A549 (cell line): Measurements from ENCODE around the gene FTSJ1. TPM values are rescaled to one million over a fixed set of nuclear protein-coding genes. Genes with fewer than 3 reads are reported as not detected.

ENCODE experiments used
- ATAC-seq, 2 experiments: fragments of 200-7000 bp in 1 of 2; fragments of >200 bp in 1 of 2; cut with Nextera tagmentation in 1 of 2; cut with Tn5 transposase in 1 of 2; 3 replicates each; pipeline versions ENCODE4 v1.8.0 to v1.9.1; 2018 to 2020; ENCODE audit warnings: mild to moderate bottlenecking in 1 of 2, moderate library complexity in 1 of 2
- CTCF ChIA-PET: fragments of 300-600 bp; sonication (Branson Sonifier 250); formaldehyde crosslinking; extraction: SDS; loops from one replicate; lab custom pipeline; 2021; ENCODE audit warnings: antibody characterized with exemption, inconsistent platforms; lab: Yijun Ruan, JAX
- POLR2A ChIA-PET: fragments of 350-600 bp; formaldehyde crosslinking; extraction: SDS; loops from one replicate; lab custom pipeline; 2021; ENCODE audit warnings: antibody characterized with exemption, inconsistent platforms; lab: Yijun Ruan, JAX
- DNase-seq, 2 experiments: peaks; one replicate each; pipeline versions ENCODE4 v3.0.0 to v3.0.0-alpha.2; 2011 to 2016; ENCODE audit warnings: low read depth in 1 of 2, low spot score in 1 of 2
- FAIRE-seq: peaks from 2 replicates; lab custom pipeline; 2011; peaks lifted over from hg19 to GRCh38; lab: Jason Lieb, UNC
- H3K27ac ChIP-seq, 2 experiments: fragments of >200 bp; sonication (Bioruptor Twin); formaldehyde crosslinking; 3 replicates each; pipeline ENCODE4 v1.5.1; 2016 to 2017
- H3K4me1 ChIP-seq: fragments of >200 bp; sonication (Bioruptor Twin); formaldehyde crosslinking; 3 replicates; pipeline ENCODE4 v1.6.1; 2016
- H3K4me2 ChIP-seq: fragments of >200 bp; sonication (Bioruptor Twin); formaldehyde crosslinking; 3 replicates; pipeline ENCODE4 v1.6.1; 2016
- H3K4me3 ChIP-seq: fragments of >200 bp; sonication (Bioruptor Twin); formaldehyde crosslinking; 3 replicates; pipeline ENCODE4 v1.5.1; 2016
- H3K9me3 ChIP-seq: fragments of >200 bp; sonication (Bioruptor Twin); formaldehyde crosslinking; 3 replicates; pipeline ENCODE4 v1.6.1; 2016
- BHLHE40 ChIP-seq: IDR thresholded peaks from 2 replicates; pipeline ENCODE4 v1.6.1; 2012; ENCODE audit warnings: low read depth, low read length, inconsistent platforms
- CBX2 ChIP-seq: fragments of 200-600 bp; sonication (generic); IDR thresholded peaks from 2 replicates; pipeline ENCODE4 v1.6.1; 2016; ENCODE audit warnings: low read depth, mild to moderate bottlenecking, borderline replicate concordance
- CHD4 ChIP-seq: fragments of 200-600 bp; sonication (generic); IDR thresholded peaks from 2 replicates; pipeline ENCODE4 v1.6.1; 2016; ENCODE audit warnings: antibody characterized with exemption, mild to moderate bottlenecking, borderline replicate concordance
- EHF ChIP-seq: fragments of 250-450 bp; sonication (Bioruptor Pico); IDR thresholded peaks from 2 replicates; pipeline ENCODE4 v1.5.0; 2020; ENCODE audit warnings: mild to moderate bottlenecking
- EP300 ChIP-seq, 2 experiments: fragments of >200 bp; sonication (Bioruptor Twin); formaldehyde crosslinking; IDR thresholded peaks; 2 replicates in 1 of 2; 3 replicates in 1 of 2; pipeline ENCODE4 v1.6.1; 2016 to 2017
- ESRRA ChIP-seq: fragments of 150-350 bp; IDR thresholded peaks from 2 replicates; pipeline ENCODE4 v1.6.1; 2014; ENCODE audit warnings: mild to moderate bottlenecking, low read length, borderline replicate concordance
- FOXS1 ChIP-seq: fragments of 250-450 bp; sonication (Bioruptor Pico); IDR thresholded peaks from 2 replicates; pipeline ENCODE4 v1.5.0; 2020; ENCODE audit warnings: mild to moderate bottlenecking, moderate library complexity
- HDAC2 ChIP-seq: fragments of 200-600 bp; sonication (generic); IDR thresholded peaks from 2 replicates; pipeline ENCODE4 v1.6.1; 2016
- HOXA7 ChIP-seq: fragments of 250-450 bp; sonication (Bioruptor Pico); IDR thresholded peaks from 2 replicates; pipeline ENCODE4 v1.5.0; 2020; ENCODE audit warnings: mild to moderate bottlenecking, moderate library complexity
- JUNB ChIP-seq: fragments of >200 bp; sonication (Bioruptor Twin); formaldehyde crosslinking; IDR thresholded peaks from 2 replicates; pipeline ENCODE4 v1.6.1; 2016
- MAZ ChIP-seq: fragments of 150-350 bp; IDR thresholded peaks from 2 replicates; pipeline ENCODE4 v1.6.1; 2014; ENCODE audit warnings: antibody characterized with exemption, low read depth, low read length, borderline replicate concordance
- PBX3 ChIP-seq: IDR thresholded peaks from 2 replicates; pipeline ENCODE4 v1.6.1; 2012
- REST ChIP-seq: fragments of 200-600 bp; sonication (generic); IDR thresholded peaks from 2 replicates; pipeline ENCODE4 v1.6.1; 2016; ENCODE audit warnings: antibody characterized with exemption, mild to moderate bottlenecking, moderate library complexity
- RNF2 ChIP-seq: fragments of 200-600 bp; sonication (generic); IDR thresholded peaks from 2 replicates; pipeline ENCODE4 v1.6.1; 2016; ENCODE audit warnings: low read depth, mild to moderate bottlenecking, antibody characterized with exemption, moderate library complexity, borderline replicate concordance
- SMC3 ChIP-seq: fragments of >200 bp; sonication (Bioruptor Twin); formaldehyde crosslinking; IDR thresholded peaks from 3 replicates; pipeline ENCODE4 v1.6.1; 2018; ENCODE audit warnings: inconsistent platforms
- TP53 ChIP-seq: fragments of 250-450 bp; sonication (Bioruptor Pico); IDR thresholded peaks from 2 replicates; pipeline ENCODE4 v1.5.0; 2021; ENCODE audit warnings: mild to moderate bottlenecking, moderate library complexity
- ZFP36 ChIP-seq: fragments of 450-650 bp; IDR thresholded peaks from 2 replicates; pipeline ENCODE4 v1.6.1; 2014; ENCODE audit warnings: borderline replicate concordance; ENCODE audit not compliant: partially characterized antibody
- ZSCAN20 ChIP-seq: fragments of 250-450 bp; sonication (Bioruptor Pico); IDR thresholded peaks from 2 replicates; pipeline ENCODE4 v1.8.0; 2022; ENCODE audit warnings: mild to moderate bottlenecking, moderate library complexity
- WGBS: methylation state at CpG from one replicate; pipeline ENCODE4 v1.1.6; 2017; ENCODE audit errors: missing lambda C conversion rate; 5-methylcytosine and 5-hydroxymethylcytosine counted together
- polyA plus RNA-seq, 4 experiments: library from polyadenylated mRNA; depleted of rRNA in 3 of 4; stranded (reverse); fragments of >200 nt; fragmentation: RNase III in 1 of 4; extraction: RNeasy Plus Mini Kit Qiagen cat#74134 plus additional on column Dnase treatment in 1 of 4; gene quantifications; 2 replicates in 3 of 4; 3 replicates in 1 of 4; pipeline ENCODE4 v1.2.3, GENCODE V29; 2011 to 2017
- TF ChIP-seq, protein P1 (sequence below): IDR thresholded peaks from 2 replicates; pipeline ENCODE4 v1.6.1; 2012
- TF ChIP-seq, protein P2 (sequence below): fragments of >200 bp; sonication (Bioruptor Twin); formaldehyde crosslinking; IDR thresholded peaks from 2 replicates; pipeline ENCODE4 v1.6.1; 2016

Gene FTSJ1
- polyA plus RNA-seq, 2 of the 4 experiments (the other 2 are of a cell fraction): 37.1 to 71.2 TPM

GRCh38 chrX:48458711-48459110 lies 17.3 kb upstream of the FTSJ1 start (continued):
- TF ChIP-seq CHD4 (no peak), PBX3 (no peak), ESRRA (no peak), EHF (CRISPR knock-in tag) (no peak)
- TF ChIP-seq, protein P1, sequence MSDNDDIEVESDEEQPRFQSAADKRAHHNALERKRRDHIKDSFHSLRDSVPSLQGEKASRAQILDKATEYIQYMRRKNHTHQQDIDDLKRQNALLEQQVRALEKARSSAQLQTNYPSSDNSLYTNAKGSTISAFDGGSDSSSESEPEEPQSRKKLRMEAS: no peak

DNA sequence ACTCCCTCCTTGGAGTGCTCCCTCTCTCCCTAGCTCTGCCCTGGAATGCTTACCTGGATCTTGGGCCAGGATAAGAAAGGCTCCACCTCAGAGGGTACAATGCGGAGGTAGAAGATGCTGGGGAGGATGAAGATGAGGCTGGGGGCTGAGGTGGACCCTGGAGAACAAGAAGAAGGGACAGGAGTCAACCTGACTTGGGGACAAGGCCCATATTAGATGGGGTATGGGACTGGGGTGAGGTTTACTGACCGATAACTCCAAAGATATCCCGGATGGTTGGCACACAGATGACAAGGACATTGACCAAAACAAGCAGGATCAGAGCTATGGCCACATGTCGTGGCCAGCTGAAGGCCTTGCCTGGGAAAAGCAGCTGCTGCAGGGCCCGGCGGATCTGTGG lies 16.5 kb upstream of the FTSJ1 start:
- no peaks in the 10 kb centered on the region for H3K4me1 ChIP-seq
- WGBS: 72% methylated on average over 6 of the region's 6 CpGs
- no peak for TF ChIP-seq HDAC2
- TF ChIP-seq, all 56 proteins: peak for 0
- H3K9me3 ChIP-seq: no peaks in the 10 kb centered on the region
- H3K4me2 ChIP-seq: no peak overlapping the region
- H3K27ac ChIP-seq: no peak overlapping the region
- ATAC-seq (no peak), DNase-seq (no peak), FAIRE-seq (no peak)
- CTCF ChIA-PET: no interaction called here
- H3K4me3 ChIP-seq: no peak overlapping the region
- POLR2A ChIA-PET: no interaction called here

DNA sequence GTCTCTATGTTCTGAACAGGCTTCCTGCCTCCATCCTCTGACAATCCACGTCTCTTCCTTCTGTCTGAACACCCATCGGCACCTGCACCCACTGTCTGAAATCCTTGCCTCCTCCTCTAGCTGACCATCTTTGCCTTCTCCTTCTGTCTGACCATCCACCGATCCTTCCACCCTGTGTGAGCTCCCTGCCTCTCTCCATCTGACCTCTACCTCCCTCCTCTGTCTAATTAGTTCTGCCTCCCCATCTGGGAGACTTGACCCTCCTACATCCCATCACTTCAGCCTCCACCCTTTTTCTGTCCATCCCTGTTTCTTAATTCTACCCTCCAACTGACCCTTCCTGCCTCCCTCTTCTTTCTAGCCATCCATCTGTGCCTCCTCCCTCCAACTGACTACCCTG lies 16.0 kb upstream of the FTSJ1 start:
- 64% methylated on average over 3 of the region's 3 CpGs for WGBS
- POLR2A ChIA-PET: no interaction called here
- no peak overlapping the region for H3K4me3 ChIP-seq
- CTCF ChIA-PET: no interaction called here
- ATAC-seq: no peak
- H3K9me3 ChIP-seq: no peaks in the 10 kb centered on the region
- no peak overlapping the region for H3K4me2 ChIP-seq
- no peak for DNase-seq
- FAIRE-seq: no peak
- TF ChIP-seq SMC3 (no peak), TP53 (no peak), EP300 (IDR thresholded peaks at IDR 0.05) (no peak), RNF2 (no peak), HOXA7 (CRISPR knock-in tag) (no peak), MAZ (no peak), JUNB (no peak), ZFP36 (no peak), ZSCAN20 (no peak), FOXS1 (CRISPR knock-in tag) (no peak), CBX2 (no peak), HDAC2 (no peak), BHLHE40 (no peak), REST (no peak)
- TF ChIP-seq, protein P2, sequence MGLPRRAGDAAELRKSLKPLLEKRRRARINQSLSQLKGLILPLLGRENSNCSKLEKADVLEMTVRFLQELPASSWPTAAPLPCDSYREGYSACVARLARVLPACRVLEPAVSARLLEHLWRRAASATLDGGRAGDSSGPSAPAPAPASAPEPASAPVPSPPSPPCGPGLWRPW: no peak
- TF ChIP-seq, protein P1: no peak
- H3K4me1 ChIP-seq: no peaks in the 10 kb centered on the region
- H3K27ac ChIP-seq: no peak overlapping the region
